IMR-90 (cell line): Measurements from ENCODE around the gene TEX38. TPM values are rescaled to one million over a fixed set of nuclear protein-coding genes. Genes with fewer than 3 reads are reported as not detected.

ENCODE experiments used
- ATAC-seq: fragments of 200-7000 bp; cut with Tn5 transposase; 2 replicates; pipeline ENCODE4 v1.9.1; 2020; ENCODE audit warnings: low read depth, mild to moderate bottlenecking, moderate library complexity
- BruUV-seq: library from RNA; stranded (reverse); fragments of 400-500 nt; replicated peaks from 2 replicates; lab custom pipeline; 2021; lab: Mats Ljungman, UMichigan
- CTCF ChIA-PET: fragments of 300-600 bp; formaldehyde crosslinking; extraction: SDS; loops from one replicate; lab custom pipeline; 2021; ENCODE audit warnings: antibody characterized with exemption; lab: Yijun Ruan, JAX
- POLR2A ChIA-PET: fragments of 300-600 bp; sonication (Branson Sonifier 250); formaldehyde crosslinking; loops from one replicate; lab custom pipeline; 2022; ENCODE audit warnings: antibody characterized with exemption; ENCODE audit not compliant: unreplicated experiment; lab: Charles Lee
- DNase-seq: peaks from one replicate; pipeline ENCODE4 v3.0.0; 2013
- H2AFZ ChIP-seq: replicated peaks from 2 replicates; pipeline ENCODE3; 2013; ENCODE audit warnings: low read length, mild to moderate bottlenecking; ENCODE audit not compliant: poor library complexity
- H2AK5ac ChIP-seq: 2 replicates; pipeline ENCODE4 v1.6.1; 2013; ENCODE audit warnings: low read depth, low read length, inconsistent platforms
- H2AK9ac ChIP-seq: replicated peaks from 2 replicates; pipeline ENCODE3; 2013; ENCODE audit warnings: mild to moderate bottlenecking, low read depth, low read length, moderate library complexity; ENCODE audit not compliant: poor library complexity
- H2BK120ac ChIP-seq: 2 replicates; pipeline ENCODE4 v1.6.1; 2013; ENCODE audit warnings: low read depth, low read length, inconsistent platforms
- H2BK15ac ChIP-seq: 3 replicates; pipeline ENCODE4 v1.6.1; 2013; ENCODE audit warnings: low read depth, low read length, inconsistent platforms
- H2BK20ac ChIP-seq: 2 replicates; pipeline ENCODE4 v1.6.1; 2013; ENCODE audit warnings: low read depth, mild to moderate bottlenecking, inconsistent platforms, low read length, moderate library complexity
- H2BK5ac ChIP-seq: 2 replicates; pipeline ENCODE4 v1.6.1; 2013; ENCODE audit warnings: mild to moderate bottlenecking, low read depth, low read length, inconsistent platforms; ENCODE audit not compliant: poor library complexity, severe bottlenecking
- H3K14ac ChIP-seq: replicated peaks from 2 replicates; pipeline ENCODE4 v1.6.1; 2013; ENCODE audit warnings: low read depth, low read length, inconsistent platforms
- H3K18ac ChIP-seq: 2 replicates; pipeline ENCODE4 v1.6.1; 2013; ENCODE audit warnings: low read depth, low read length, control low read depth
- H3K23ac ChIP-seq: 2 replicates; pipeline ENCODE4 v1.6.1; 2013; ENCODE audit warnings: low read depth, low read length, inconsistent platforms
- H3K27ac ChIP-seq: 2 replicates; pipeline ENCODE4 v1.5.1; 2013; ENCODE audit warnings: mild to moderate bottlenecking, control low read depth, low read length; ENCODE audit not compliant: insufficient read depth
- H3K27me3 ChIP-seq: 2 replicates; pipeline ENCODE4 v1.6.1; 2013; ENCODE audit warnings: low read length; ENCODE audit not compliant: control insufficient read depth, insufficient read depth
- H3K36me3 ChIP-seq: 2 replicates; pipeline ENCODE4 v1.6.1; 2013; ENCODE audit warnings: low read length, mixed read lengths; ENCODE audit not compliant: control insufficient read depth, insufficient read depth
- H3K4ac ChIP-seq: 2 replicates; pipeline ENCODE4 v1.6.1; 2013; ENCODE audit warnings: low read depth, low read length, inconsistent platforms
- H3K4me1 ChIP-seq: 2 replicates; pipeline ENCODE4 v1.6.1; 2013; ENCODE audit warnings: low read length, mixed read lengths; ENCODE audit not compliant: control insufficient read depth, insufficient read depth
- H3K4me2 ChIP-seq: 2 replicates; pipeline ENCODE4 v1.6.1; 2013; ENCODE audit warnings: low read depth, mild to moderate bottlenecking, control low read depth, low read length, moderate library complexity
- H3K4me3 ChIP-seq: 2 replicates; pipeline ENCODE4 v1.5.1; 2013; ENCODE audit warnings: low read depth, mild to moderate bottlenecking, control low read depth, low read length, moderate library complexity; ENCODE audit not compliant: insufficient read depth
- H3K56ac ChIP-seq: 2 replicates; pipeline ENCODE4 v1.6.1; 2013; ENCODE audit warnings: low read length, inconsistent platforms; ENCODE audit not compliant: insufficient read depth; ENCODE audit errors: extremely low read depth
- H3K79me1 ChIP-seq, 2 experiments: 2 replicates each; pipeline ENCODE4 v1.6.1; 2013; ENCODE audit warnings: low read length in 2 of 2, inconsistent platforms in 1 of 2, low read depth in 1 of 2
- H3K9ac ChIP-seq: 2 replicates; pipeline ENCODE4 v1.6.1; 2013; ENCODE audit warnings: low read depth, low read length, control low read depth
- H3K9me1 ChIP-seq: 2 replicates; pipeline ENCODE4 v1.6.1; 2013; ENCODE audit warnings: low read length, inconsistent platforms; ENCODE audit not compliant: insufficient read depth
- H3K9me3 ChIP-seq: 2 replicates; pipeline ENCODE4 v1.6.1; 2013; ENCODE audit warnings: low read length; ENCODE audit not compliant: control insufficient read depth, insufficient read depth
- H4K20me1 ChIP-seq: 2 replicates; pipeline ENCODE4 v1.6.1; 2013; ENCODE audit warnings: low read length, inconsistent platforms; ENCODE audit not compliant: insufficient read depth
- H4K5ac ChIP-seq: 2 replicates; pipeline ENCODE4 v1.6.1; 2013; ENCODE audit warnings: mild to moderate bottlenecking, low read depth, low read length, control low read depth
- H4K8ac ChIP-seq, 2 experiments: 2 replicates each; pipeline ENCODE4 v1.6.1; 2013; ENCODE audit warnings: low read depth in 2 of 2, low read length in 2 of 2, control low read depth in 1 of 2, inconsistent platforms in 1 of 2
- H4K91ac ChIP-seq: 2 replicates; pipeline ENCODE4 v1.6.1; 2013; ENCODE audit warnings: low read depth, low read length, inconsistent platforms; ENCODE audit not compliant: insufficient read depth
- CEBPB ChIP-seq: IDR thresholded peaks from 2 replicates; pipeline ENCODE4 v1.6.1; 2012; ENCODE audit warnings: low read depth, low read length, improper control_type of control experiment
- CHD1 ChIP-seq: IDR thresholded peaks from 2 replicates; pipeline ENCODE4 v1.6.1; 2012; ENCODE audit warnings: low read depth, low read length, improper control_type of control experiment
- CTCF ChIP-seq: conservative IDR thresholded peaks from 2 replicates; pipeline ENCODE4 v1.5.1; 2012; ENCODE audit warnings: mild to moderate bottlenecking, low read depth, low read length, improper control_type of control experiment
- FOS ChIP-seq: fragments of 150-350 bp; IDR thresholded peaks from 2 replicates; pipeline ENCODE4 v1.6.1; 2016; ENCODE audit warnings: low read depth, low read length
- MAFK ChIP-seq: IDR thresholded peaks from 2 replicates; pipeline ENCODE4 v1.6.1; 2012; ENCODE audit warnings: low read depth, low read length, improper control_type of control experiment
- POLR2A ChIP-seq: IDR thresholded peaks from 2 replicates; pipeline ENCODE4 v1.6.1; 2012; ENCODE audit warnings: mild to moderate bottlenecking, low read depth, low read length
- RFX5 ChIP-seq: IDR thresholded peaks from 2 replicates; pipeline ENCODE4 v1.8.0; 2012; ENCODE audit warnings: low read depth, mild to moderate bottlenecking, low read length, moderate library complexity
- SMC3 ChIP-seq: fragments of 150-350 bp; IDR thresholded peaks from 2 replicates; pipeline ENCODE4 v1.6.1; 2016; ENCODE audit warnings: low read depth, mild to moderate bottlenecking, antibody characterized with exemption, low read length, moderate library complexity
- WGBS, 2 experiments: methylation state at CpG; one replicate each; pipeline versions ENCODE4 v1.1.5 to v1.1.7; 2013; ENCODE audit warnings: missing lambda C conversion rate in 2 of 2; ENCODE audit not compliant: insufficient read length in 1 of 2; ENCODE audit errors: extremely low coverage in 2 of 2; 5-methylcytosine and 5-hydroxymethylcytosine counted together
- dilution Hi-C: fragments of 300-500 bp; cut with HindIII; formaldehyde crosslinking; loops from one replicate; pipeline ENCODE4 v1.14.3; 2018; ENCODE audit warnings: low sequenced_read_pairs; ENCODE audit not compliant: unreplicated experiment
- in situ Hi-C: fragments of 300-500 bp; cut with MboI; formaldehyde crosslinking; loops from 3 replicates; pipeline ENCODE4 v1.14.3; 2019; ENCODE audit warnings: low sequenced_read_pairs, inconsistent platforms, mixed read lengths
- intact Hi-C: fragments of 100-400 bp; cut with micrococcal nuclease; formaldehyde crosslinking; loops from 2 replicates; pipeline ENCODE4 v1.10.0; 2022
- polyA plus RNA-seq, 3 experiments: library from polyadenylated mRNA; depleted of rRNA; stranded (reverse); fragments of >200 nt; gene quantifications; 2 replicates each; pipeline ENCODE4 v1.2.3, GENCODE V29; 2012; ENCODE audit warnings: low replicate concordance in 1 of 3
- total RNA-seq: library from RNA; depleted of rRNA; stranded (reverse); fragments of >200 nt; gene quantifications from 2 replicates; pipeline ENCODE4 v1.2.3, GENCODE V29; 2012

Gene TEX38
- total and polyA plus RNA-seq, 2 of the 4 experiments (the other 2 are of a cell fraction): not detected

- H2BK120ac ChIP-seq: no peak overlapping the region
- no peak overlapping the region for H2AK5ac ChIP-seq
- H3K4me3 ChIP-seq: no peak overlapping the region
- no peak overlapping the region for H3K18ac ChIP-seq
- TF ChIP-seq CHD1 (no peak), FOS (no peak), POLR2A (no peak), MAFK (no peak), RFX5 (no peak), CEBPB (no peak), CTCF (peak; percentile 38), SMC3 (no peak)
- CTCF ChIA-PET: no interaction called here
- H2BK5ac ChIP-seq: no peak overlapping the region
- no peak overlapping the region for H3K4me2 ChIP-seq
- no peak overlapping the region for H2BK20ac ChIP-seq
- H3K23ac ChIP-seq: no peak overlapping the region
- H4K91ac ChIP-seq: no peak overlapping the region
- no peak overlapping the region for H4K5ac ChIP-seq
- peak; percentile 38 for DNase-seq
- no peaks in the 10 kb centered on the region for H4K20me1 ChIP-seq
- H2AFZ ChIP-seq: no peak overlapping the region
- no TSS peak for BruUV-seq
- no peak overlapping the region for H2AK9ac ChIP-seq
- intact Hi-C loops (no loop called here), in situ Hi-C loops (no loop called here), dilution Hi-C loops (no loop called here)
- no peak overlapping the region for H2BK15ac ChIP-seq
- no peaks in the 10 kb centered on the region for H3K9me3 ChIP-seq
- H3K14ac ChIP-seq: no peak overlapping the region
- 100% methylated on average over 1 of the region's 6 CpGs; no CpG with 5 or more reads in 1 of the 2 experiments for WGBS, 2 experiments
- no peak overlapping the region for H3K9ac ChIP-seq
- H3K36me3 ChIP-seq: peaks cover 42% of the 10 kb centered on the region
- 0 out of 2 replicates have a peak, but pooled peaks cover 4% of the 10 kb centered on the region for H3K4me1 ChIP-seq
- no peak overlapping the region for H3K56ac ChIP-seq
- no peak overlapping the region for H3K4ac ChIP-seq
- no peaks in the 10 kb centered on the region for H3K27me3 ChIP-seq
- H3K27ac ChIP-seq: no peak overlapping the region
- POLR2A ChIA-PET: no interaction called here
- H3K79me1 ChIP-seq: peaks cover 17 to 28% of the 10 kb centered on the region in 2 experiments
- ATAC-seq: peak; percentile 73
- peaks cover 4% of the 10 kb centered on the region; the same call in 1 of the 2 replicates for H3K9me1 ChIP-seq
- no peak overlapping the region for H4K8ac ChIP-seq
These were observed 20.5 kb downstream of the TEX38 start for GRCh38 chr1:46691997-46692790.
